RPMI8226 (cell line): ENCODE data around the gene FAM162A.

Experiments
- DNase-seq: peaks from one replicate; pipeline ENCODE4 v3.0.0-alpha.2; 2015

FAM162A gene

DNA sequence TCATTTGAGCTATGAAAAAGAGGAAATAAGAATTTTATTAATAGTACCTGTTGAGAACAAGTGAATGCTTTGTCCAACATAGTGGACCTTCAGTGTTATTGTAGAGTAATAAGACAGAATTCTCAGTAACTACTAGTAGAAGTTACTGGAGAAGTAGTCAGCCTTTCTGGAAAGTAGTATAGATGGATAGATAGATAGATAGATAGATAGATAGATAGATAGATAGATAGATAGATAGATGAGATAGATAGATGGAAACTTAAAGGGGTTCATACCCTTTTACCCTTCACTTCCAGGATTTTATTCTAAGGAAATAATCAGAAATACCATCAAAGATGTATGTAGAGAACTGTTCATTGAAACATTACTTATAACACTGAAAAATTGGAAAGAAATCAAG is 5.2 kb downstream of the FAM162A start:
- no peak for DNase-seq

DNA sequence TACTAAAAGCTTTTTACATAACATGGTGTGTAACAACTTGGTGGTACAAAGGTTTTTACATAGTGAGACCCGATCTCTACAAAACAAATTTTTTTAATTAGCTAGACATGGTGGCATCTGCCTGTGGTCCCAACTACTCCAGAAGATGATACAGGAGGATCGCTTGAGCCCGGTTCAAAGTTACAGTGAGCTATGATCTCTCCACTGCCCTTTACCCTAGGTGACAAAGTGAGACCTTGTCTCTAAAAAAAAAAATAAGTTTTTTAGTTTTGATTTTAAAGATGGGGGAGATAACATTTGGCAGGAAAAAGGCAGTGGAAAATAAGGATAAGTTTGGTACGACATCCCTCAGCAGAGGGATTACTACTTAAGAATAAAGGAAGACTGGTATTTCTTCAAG is 5.9 kb downstream of the FAM162A start:
- no peak for DNase-seq

DNA sequence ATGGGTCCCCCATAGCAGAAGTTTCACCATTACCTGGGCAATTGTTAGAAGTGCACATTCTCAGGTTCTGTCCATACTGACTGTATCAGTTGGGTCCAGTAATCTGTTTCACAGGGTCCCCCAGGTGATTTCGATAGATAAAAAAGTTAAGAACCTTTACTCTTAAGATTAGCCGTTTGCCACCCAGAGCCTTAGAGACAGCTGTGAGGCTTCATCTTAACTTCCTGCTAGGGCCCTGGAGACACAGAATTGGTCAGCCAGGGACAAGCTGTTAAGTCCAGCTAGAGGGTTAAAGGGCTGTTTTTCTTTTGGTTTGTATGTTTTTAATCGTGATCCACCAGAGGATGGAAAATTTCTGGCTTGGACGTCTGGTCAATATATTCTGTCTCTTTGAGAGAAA is 6.7 kb downstream of the FAM162A start:
- DNase-seq = no peak

DNA sequence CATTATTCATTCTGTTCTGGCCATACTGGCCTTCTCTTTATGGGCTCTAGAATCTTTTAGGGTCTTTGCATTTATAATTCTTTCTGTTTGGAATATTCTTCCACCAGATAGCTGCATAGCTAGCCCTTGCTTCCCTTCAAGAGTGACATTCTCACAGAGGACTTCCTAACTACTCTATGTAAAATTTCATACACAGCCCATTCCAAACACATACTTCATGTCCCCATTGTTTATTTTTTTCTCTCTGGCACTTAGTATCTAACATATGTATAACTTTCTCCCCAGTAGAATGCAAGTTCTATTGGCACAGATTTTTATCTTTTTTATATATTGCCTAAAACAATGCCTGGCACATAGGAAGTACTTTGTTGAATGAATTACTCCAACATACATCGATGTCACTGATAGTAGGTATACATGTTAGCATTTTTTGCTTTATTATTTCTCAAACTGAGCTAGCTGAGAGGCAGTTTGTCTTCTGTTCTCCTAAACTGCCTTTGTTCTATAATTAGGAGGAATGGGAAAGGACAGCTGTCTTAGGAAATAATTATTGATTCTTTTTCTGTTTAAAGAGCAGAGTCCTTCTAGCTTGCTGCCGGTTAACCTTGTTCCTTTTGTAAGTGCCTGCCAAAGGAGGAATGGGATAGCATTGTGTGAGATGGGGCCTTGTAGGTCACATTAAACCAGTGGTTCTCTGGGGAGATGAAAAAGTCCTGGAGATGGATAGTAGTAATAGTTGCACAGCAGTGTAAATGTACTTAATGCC is 7.9 kb downstream of the FAM162A start:
- no peak for DNase-seq

DNA sequence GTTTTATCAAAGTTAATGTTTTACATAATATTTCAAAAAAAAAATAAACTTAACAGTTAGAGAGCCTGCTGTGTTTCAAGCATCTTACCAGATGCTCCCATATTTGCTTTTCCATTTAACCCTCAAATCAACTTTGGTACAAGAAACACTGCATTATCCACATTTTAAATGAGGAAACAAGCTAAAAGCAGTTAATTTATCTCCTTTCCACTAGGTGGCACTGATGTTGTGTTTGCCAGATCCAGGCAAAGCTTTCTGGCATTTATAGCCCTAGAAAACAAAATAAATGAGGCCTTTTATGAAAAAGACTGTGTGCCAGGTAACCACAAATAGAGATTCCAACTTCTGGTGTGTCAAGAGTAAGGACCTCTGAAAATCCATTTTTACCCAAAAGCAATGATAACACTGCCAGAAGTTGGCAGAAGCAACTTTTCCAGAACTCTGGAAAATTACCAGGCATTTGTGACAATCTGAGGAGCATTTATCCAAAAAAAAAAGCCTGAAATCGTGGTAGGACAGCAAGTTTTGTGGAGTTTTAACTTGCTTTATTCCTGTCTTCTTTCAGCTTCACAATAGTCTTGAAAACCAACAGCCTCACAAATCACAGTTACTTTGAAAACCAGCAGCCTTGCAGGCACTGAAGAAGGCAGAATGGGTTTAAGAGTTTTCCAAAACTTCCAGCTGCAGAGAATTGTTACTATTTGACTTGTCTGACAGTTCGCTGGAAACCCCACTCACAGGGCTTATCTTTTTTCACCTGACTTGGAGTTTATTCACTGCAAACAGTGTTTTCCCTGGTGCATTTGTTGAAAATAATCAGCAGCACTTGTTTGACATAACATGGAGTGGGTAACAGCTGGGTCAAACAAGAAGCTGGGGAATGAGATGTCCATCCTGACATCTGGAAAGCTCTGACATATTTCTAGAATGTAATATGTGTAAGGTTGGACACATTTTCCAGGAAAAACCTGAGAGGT is 9.2 kb downstream of the FAM162A start:
- peak; percentile 49 for DNase-seq

DNA sequence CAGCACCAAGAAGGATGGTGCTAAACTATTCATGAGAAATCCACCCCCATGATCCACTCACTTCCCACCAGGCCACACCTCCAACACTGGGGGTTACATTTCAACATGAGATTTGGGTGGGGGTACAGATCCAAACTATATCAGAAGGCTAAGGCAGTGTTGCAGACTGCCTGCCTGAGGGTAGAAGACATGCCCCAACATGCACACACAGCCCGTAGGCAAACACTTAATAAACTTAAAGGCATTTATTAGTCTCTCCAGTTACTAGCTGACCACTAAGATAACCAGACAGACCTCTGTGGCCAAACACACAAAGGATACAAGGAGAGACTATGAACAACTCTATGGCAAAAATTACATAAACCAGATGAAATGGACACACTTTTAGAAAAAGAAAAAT is 10.2 kb downstream of the FAM162A start:
- DNase-seq = no peak

DNA sequence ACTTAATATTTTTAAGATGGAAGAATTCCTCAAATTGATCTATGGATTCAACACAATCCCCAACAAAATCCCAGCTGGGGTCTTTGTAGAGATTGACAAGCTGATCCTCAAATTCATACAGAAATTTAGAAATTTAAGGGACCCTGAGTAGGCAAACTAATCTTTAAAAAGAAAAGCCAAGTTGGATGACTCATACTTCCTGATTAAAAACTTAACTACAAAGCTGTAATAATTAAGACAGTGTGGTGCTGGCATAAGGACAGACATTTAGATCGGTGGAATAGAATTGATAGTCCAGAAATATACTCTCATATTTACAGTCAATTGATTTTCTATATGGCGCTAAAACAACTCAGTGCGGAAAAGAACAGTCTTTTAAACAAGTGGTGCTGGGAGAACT is 11.6 kb downstream of the FAM162A start:
- DNase-seq = no peak

DNA sequence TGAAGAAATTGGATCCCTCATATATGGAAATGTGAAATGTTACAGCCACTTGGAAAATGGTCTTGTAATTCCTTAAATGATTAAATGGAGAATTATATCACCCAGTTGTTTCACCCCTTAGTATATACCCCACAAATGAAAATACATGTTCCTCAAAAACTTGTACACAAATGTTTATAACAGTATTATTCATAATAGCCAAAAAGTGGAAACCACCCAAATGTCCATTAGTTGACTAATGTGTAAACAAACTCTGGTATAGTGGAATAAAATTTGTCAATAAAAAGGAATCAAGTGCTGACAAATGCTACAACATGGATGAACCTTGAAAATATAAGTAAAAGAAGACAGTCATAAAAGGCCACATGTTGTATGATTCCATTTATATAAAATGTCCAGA is 12.5 kb downstream of the FAM162A start:
- DNase-seq = no peak

DNA sequence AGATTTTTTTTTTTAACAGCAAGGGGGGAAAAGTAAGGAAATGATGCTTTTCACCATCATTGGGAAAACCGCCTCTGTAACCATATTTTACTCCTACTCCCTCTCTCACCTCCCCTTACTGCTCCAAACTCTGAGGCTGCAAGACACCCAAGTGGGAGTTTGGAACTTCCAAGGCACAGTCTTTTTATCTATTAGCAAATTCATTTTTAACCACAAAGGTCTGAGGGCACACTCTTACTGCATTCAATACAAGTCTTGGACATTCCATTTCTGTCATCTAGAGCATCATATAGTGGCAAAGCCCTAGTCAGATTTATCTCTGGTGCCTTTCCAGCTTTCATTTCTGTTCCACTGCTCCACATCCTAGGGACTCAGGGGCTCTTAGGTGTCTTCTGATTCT is 13.2 kb downstream of the FAM162A start:
- no peak for DNase-seq

DNA sequence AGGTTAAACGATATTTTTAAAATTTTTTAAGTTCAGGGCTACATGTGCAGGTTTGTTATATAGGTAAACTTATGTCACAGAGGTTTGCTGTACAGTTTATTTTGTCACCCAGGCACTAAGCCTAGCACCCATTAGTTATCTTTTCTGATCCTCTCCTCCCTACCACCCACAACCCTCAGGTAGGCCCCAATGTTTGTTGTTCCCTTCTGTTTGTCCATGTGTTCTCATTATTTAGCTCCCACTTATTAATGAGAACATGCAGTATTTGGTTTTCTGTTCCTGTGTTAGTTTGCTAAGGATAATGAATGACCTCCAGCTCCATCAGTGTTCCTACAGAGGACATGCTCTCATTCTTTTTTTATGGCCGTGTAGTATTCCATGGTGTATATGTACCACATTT is 14.9 kb downstream of the FAM162A start:
- no peak for DNase-seq

DNA sequence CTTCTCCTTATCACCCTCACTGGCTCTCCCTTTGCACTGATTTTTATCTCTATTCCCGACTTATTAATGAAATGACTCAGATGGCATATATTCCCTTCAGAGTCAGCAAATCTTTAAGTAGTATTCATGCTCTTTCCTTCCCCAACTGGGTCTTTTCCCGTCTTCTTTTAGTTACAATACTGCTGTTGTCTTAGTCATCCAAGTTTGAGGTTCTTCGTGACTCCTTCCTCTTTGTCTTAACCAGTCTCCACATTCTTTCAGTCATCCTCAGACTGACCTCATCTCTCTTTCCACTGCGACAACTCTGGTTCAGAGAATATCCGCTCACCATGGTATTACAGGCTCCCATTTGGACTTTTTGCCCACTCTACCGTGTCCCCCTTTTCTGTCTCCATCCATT is 19.5 kb downstream of the FAM162A start:
- DNase-seq = no peak

DNA sequence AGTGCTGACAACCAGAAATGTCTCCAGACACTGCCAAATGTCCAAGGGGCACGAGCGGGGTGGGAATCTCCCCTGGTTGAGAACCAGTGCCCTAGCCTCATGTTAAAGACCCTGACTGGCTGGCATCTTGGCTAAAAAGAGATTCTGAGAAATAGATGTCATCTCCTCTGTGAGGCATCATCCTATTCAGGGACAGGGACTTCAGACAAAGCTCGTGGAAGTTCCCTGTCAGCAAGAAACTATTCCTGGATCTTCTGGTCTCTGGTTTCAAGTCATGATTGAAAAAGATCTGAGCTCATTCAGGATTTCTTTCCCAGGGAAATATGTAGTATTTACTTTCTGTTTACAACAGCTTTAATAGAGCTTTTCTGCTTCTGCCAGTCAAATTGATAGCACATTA is 21.0 kb downstream of the FAM162A start:
- DNase-seq = no peak

DNA sequence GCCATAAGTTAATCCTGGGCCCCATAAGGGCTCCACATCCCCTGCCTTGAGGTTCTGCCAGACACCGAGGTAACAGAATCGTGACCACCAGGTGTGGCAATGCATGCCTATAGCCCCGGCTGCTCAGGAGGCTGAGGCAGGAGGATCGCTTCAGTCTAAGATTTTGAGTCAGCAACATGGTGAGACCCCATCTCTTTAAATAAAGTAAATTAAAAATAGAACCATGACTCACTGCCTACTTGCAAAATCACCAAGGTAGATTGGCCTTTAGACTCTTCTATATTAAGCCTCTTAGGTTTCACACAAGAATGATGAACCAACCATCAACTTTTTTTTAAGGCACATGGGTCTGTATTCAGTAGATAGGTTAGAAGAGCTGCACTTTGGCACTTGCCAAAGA is 22.2 kb downstream of the FAM162A start:
- no peak for DNase-seq

DNA sequence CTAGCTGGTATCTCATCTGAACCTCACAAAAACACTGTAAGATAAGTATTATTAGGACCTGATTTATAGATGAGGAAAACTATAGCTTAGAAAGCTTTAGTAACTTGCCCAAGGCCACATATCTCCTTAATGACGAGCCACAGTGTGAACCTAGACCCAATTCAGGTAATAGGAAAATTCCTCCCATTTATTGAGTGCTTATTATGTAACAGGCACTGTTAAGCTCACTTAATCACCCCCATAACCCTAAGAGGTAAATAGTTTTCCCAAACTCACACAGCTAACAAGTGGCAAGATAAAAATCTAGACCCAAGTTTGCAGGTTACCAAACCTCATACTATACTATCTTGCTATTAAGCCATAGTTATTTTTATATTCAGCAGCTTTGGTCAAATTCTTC is 24.0 kb downstream of the FAM162A start:
- DNase-seq = no peak

DNA sequence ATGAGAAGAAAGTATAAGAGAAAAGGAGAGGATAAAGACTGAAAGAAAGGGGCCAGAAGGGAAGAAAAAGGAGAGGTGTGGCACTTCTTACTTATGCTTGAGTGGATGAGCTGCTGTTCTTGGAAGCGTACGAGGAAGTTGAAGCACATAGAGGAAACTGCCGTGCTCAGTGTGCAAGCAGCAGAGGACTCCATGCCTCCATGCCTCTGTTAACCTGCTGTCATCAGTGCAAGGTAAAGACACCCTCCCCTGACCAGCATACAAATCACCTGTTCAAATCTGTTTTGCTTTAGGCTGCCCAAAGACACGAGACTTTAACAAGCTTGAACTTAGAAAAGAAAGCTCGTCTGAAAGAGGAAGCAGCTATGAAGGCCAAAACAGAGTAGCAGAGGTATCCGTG is 25.5 kb downstream of the FAM162A start:
- no peak for DNase-seq

DNA sequence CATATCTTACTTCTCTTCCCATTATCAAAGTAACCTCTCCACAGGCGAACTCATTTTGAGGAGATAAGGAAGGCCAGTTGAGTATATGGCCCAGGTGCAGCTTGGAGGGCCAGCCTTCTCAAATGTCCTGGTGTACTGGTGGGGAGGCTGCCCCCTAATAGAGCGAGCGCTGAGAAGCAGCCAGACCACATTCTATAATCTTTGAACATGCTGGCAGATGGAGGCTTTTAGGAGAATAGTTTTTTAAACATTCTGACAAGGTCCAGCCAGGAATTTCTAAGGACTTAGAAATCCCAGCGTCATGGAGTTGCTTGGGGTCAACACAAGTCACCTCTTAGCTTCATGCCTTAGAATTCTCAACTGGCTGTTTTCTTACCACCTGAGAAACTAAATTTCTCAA is 26.1 kb downstream of the FAM162A start:
- no peak for DNase-seq

DNA sequence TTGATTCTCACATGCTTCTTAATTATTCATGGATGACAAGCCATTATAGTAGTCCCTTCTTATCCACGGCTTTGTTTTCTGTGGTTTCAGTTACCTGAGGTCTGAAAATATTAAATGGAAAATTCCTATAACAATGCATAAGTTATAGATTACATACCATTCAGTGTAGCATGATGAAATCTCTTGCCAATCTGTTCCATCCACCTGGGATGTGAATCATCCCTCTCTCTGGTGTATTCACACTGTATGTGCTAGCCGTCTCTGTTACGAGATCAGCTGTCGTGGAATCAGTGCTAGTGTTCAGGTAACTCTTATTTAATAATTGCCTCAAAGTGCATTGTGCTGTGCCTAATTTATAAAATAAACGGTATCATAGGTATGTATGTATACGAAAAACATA is 26.7 kb downstream of the FAM162A start:
- DNase-seq = no peak

DNA sequence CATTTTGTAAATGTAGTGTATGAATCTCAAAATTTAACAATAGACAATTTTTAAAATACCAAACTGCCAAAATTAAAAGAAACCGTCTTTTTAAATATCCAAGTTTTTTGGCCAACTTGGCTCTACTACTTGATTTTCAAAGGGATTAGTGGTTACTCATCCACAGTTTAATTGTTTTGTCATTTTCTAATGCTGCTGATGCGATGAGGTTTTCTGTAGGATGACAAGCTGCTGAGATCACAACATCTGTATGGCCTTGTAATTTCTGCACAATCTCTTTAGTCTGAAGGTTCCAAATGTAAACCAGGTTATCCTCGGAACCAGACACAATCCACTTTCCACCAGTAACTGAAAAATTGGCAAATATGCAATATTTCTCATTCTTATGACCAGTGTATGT is 30.4 kb downstream of the FAM162A start:
- no peak for DNase-seq

DNA sequence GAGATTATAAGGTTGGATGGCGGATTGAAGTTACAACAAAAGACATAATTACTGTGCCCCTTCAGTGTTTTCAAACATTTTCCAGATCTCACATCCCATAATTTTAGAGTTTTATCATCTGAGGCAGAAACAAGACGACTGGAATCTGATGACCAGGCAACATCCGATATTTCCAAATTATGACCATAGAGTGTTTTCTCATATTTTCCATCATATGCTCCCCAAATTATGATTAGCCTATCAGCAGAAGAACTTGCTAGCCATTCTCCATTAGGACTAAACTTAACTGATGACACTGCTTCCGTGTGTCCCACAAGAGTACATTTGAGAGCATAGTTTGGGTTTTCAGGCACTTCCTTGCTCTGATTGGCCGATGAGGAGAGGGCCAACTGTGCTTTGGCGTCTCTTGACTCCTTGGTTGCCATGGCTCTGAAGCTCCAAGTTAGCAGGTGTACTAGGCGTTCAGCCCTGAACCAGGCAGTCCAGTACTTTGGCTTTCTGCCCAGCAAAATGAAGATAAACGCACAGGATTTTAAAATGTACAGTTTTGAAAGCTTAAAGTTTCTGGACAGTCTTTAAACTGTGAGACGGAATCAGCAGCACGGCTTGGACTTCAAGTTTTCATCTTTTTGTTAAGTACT is 31.2 kb downstream of the FAM162A start:
- DNase-seq = peak; percentile 87

DNA sequence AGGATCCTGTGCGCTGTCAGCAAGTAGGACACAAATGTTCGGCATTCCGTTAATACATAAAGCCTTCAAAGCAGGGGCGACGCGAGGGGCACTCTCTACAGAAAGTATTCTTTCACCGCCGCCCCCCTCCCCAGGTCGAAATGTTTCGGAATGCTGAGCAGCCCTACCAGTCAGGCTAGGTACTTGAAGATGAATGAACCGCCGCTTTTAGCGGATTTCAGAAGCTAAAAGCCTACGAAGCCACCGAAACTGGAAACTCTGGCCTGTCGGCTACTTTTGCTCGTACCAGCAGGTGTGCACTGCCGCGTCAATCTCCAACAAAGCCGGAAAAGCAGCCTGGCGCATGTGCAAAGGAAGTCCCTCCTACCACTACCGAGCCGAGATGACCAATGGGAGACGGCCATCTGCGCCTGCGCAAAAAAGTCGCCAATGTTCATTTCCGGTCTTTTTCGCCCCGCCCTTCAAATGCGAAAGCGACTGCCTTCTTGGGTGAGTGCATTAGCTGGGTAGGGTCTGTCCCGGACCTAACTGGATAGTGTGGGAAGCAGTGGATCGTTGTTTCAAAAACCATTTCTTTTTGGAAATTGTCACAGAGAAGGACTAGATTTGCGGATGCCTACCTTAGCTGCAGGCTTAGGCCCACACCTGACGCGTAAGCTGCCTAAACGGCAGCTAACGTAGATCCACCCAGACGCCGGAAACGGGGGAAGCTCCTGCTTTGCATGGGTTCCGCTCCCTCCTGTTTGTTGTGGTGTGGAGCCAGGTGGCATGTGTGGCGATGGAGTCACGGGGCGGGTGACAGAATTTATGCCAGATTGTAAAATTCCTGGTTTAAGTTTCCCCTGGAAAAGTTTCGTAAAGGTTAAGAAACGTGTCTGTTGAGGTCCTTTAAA is 32.0 kb downstream of the FAM162A start, which contains the start of gene WDR5B:
TSS of gene WDR5B (minus strand) at position 301 of the 893 bp plus-strand sequence. CDS start 534 bp downstream, outside the sequence.
- DNase-seq = peak; percentile 98

DNA sequence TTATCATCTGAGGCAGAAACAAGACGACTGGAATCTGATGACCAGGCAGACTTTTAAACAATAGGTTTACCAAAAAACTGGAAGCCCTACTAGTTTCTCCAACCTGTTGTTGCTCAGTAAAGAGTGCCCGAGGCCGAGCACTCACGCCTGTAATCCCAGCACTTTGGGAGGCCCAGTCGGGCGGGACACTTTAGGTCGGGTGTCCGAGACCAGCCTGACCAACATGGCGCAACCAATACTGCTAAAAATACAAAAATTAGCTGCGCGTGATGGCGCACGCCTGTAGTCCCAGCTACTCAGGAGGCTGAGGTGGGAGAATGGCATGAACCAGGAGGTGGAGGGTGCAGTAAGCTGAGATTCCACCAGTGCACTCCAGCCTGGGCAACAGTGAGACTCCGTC is 33.0 kb downstream of the FAM162A start:
- DNase-seq = peak; percentile 23

DNA sequence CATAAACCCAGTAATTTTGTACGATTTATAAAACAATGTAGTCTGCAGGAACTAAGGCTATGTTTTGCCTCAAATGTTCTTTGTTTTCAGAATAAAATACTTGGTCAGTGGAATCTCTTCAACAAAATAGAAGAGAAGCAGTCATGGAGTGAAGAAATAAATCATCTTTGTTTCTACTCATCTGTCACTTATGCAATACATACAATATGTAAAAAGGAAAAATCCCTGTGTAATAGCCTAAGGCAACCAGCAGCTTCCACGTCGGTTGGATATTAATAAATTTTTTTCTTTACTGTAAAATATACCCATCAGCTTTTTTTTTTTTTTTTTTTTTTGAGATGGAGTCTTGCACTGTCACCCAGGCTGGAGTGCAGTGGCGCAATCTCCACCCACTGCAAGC is 37.1 kb downstream of the FAM162A start:
- no peak for DNase-seq
